Neural cell (in vitro differentiated cells): ENCODE data around the gene MMP28. TPM values are rescaled to one million over a fixed set of nuclear protein-coding genes. Genes with fewer than 3 reads are reported as not detected.

ENCODE experiments used
- H2AFZ ChIP-seq: fragments of 200-600, 300-800 bp; sonication (generic), shearing (Covaris generic); 2 replicates; pipeline ENCODE4 v1.6.0; 2014; ENCODE audit warnings: low read depth, mild to moderate bottlenecking, antibody characterized with exemption, low read length, moderate library complexity
- H3F3A ChIP-seq: fragments of 200-600 bp; shearing (Covaris generic); 2 replicates; pipeline ENCODE4 v1.6.1; 2016; ENCODE audit warnings: mild to moderate bottlenecking, moderate library complexity, mixed read lengths, antibody characterized with exemption, low read length; ENCODE audit not compliant: insufficient read depth, poor library complexity, severe bottlenecking
- H3K27ac ChIP-seq: fragments of 200-600, 300-800 bp; sonication (generic), shearing (Covaris generic); 2 replicates; pipeline ENCODE4 v1.5.1; 2014; ENCODE audit warnings: mild to moderate bottlenecking, low read length, moderate library complexity
- H3K27me3 ChIP-seq: fragments of 300-800, 200-600 bp; sonication (generic), shearing (Covaris generic); 2 replicates; pipeline ENCODE4 v1.6.0; 2014; ENCODE audit warnings: mild to moderate bottlenecking, low read depth, low read length, moderate library complexity; ENCODE audit not compliant: insufficient read depth
- H3K36me3 ChIP-seq: fragments of 300-800, 200-600 bp; sonication (generic), shearing (Covaris generic); 2 replicates; pipeline ENCODE4 v1.5.1; 2014; ENCODE audit warnings: mild to moderate bottlenecking, antibody characterized with exemption, low read length, moderate library complexity; ENCODE audit not compliant: insufficient read depth
- H3K4me2 ChIP-seq: fragments of 300-800, 200-600 bp; sonication (generic), shearing (Covaris generic); 2 replicates; pipeline ENCODE4 v1.6.0; 2014; ENCODE audit warnings: mild to moderate bottlenecking, low read length
- H3K4me3 ChIP-seq: fragments of 300-800, 200-600 bp; sonication (generic), shearing (Covaris generic); 2 replicates; pipeline ENCODE4 v1.5.1; 2014; ENCODE audit warnings: mild to moderate bottlenecking, low read length, moderate library complexity
- H3K79me2 ChIP-seq: fragments of 200-600 bp; shearing (Covaris generic); replicated peaks from 2 replicates; pipeline ENCODE4 v1.6.0; 2014; ENCODE audit warnings: mild to moderate bottlenecking, low read length, moderate library complexity; ENCODE audit not compliant: insufficient read depth
- H3K9ac ChIP-seq: fragments of 300-800, 200-600 bp; sonication (generic), shearing (Covaris generic); 2 replicates; pipeline ENCODE4 v1.6.1; 2016; ENCODE audit warnings: mild to moderate bottlenecking, low read length, mixed read lengths
- H3K9me2 ChIP-seq: fragments of 200-600 bp; shearing (Covaris generic); 2 replicates; pipeline ENCODE4 v1.6.1; 2016; ENCODE audit warnings: mild to moderate bottlenecking, low read length, mixed read lengths; ENCODE audit not compliant: insufficient read depth
- H3K9me3 ChIP-seq: fragments of 200-600, 300-800 bp; sonication (generic), shearing (Covaris generic); 2 replicates; pipeline ENCODE4 v1.6.1; 2016; ENCODE audit warnings: mild to moderate bottlenecking, mixed run types, low read length, moderate library complexity, mixed read lengths
- H4K20me1 ChIP-seq: fragments of 200-600 bp; shearing (Covaris generic); 2 replicates; pipeline ENCODE4 v1.6.1; 2016; ENCODE audit warnings: mild to moderate bottlenecking, mixed run types; ENCODE audit not compliant: insufficient read depth
- CTCF ChIP-seq: fragments of 450-650 bp; IDR thresholded peaks from 2 replicates; pipeline ENCODE4 v1.5.1; 2014; ENCODE audit warnings: antibody characterized with exemption, mild to moderate bottlenecking, moderate library complexity; ENCODE audit not compliant: poor library complexity, severe bottlenecking
- EP300 ChIP-seq: fragments of 450-650 bp; conservative IDR thresholded peaks from 2 replicates; pipeline ENCODE4 v1.6.1; 2014; ENCODE audit warnings: antibody characterized with exemption, mild to moderate bottlenecking, moderate library complexity; ENCODE audit not compliant: poor library complexity, severe bottlenecking
- EZH2 ChIP-seq: fragments of 200-600, 300-800 bp; shearing (Covaris generic), sonication (generic); IDR thresholded peaks from 2 replicates; pipeline ENCODE4 v1.6.1; 2014; ENCODE audit warnings: antibody characterized with exemption, low read length, borderline replicate concordance, mild to moderate bottlenecking; ENCODE audit not compliant: insufficient read depth, poor library complexity, severe bottlenecking
- MXI1 ChIP-seq: fragments of 450-650 bp; conservative IDR thresholded peaks from 2 replicates; pipeline ENCODE4 v1.6.1; 2014; ENCODE audit warnings: antibody characterized with exemption, mild to moderate bottlenecking; ENCODE audit not compliant: poor library complexity, severe bottlenecking
- POLR2AphosphoS5 ChIP-seq: IDR thresholded peaks from 2 replicates; pipeline ENCODE4 v1.6.1; 2012
- RAD21 ChIP-seq: fragments of 450-650 bp; conservative IDR thresholded peaks from 2 replicates; pipeline ENCODE4 v1.6.1; 2014; ENCODE audit warnings: antibody characterized with exemption, mild to moderate bottlenecking, moderate library complexity
- SMC3 ChIP-seq: fragments of 450-650 bp; conservative IDR thresholded peaks from 2 replicates; pipeline ENCODE4 v1.6.1; 2014; ENCODE audit warnings: antibody characterized with exemption, mild to moderate bottlenecking, moderate library complexity; ENCODE audit not compliant: poor library complexity
- TAF1 ChIP-seq: IDR thresholded peaks from 2 replicates; pipeline ENCODE4 v1.6.1; 2012; ENCODE audit warnings: low read depth
- polyA plus RNA-seq: library from polyadenylated mRNA; depleted of rRNA; stranded (reverse); fragments of >200 nt; gene quantifications from 2 replicates; pipeline ENCODE4 v1.2.3, GENCODE V29; 2014
- TF ChIP-seq, protein P1 (sequence below): IDR thresholded peaks from 2 replicates; pipeline ENCODE4 v1.6.1; 2012; ENCODE audit warnings: borderline replicate concordance

Gene MMP28
- polyA plus RNA-seq, 1 donor from 2014 or later = 0.31 TPM

DNA sequence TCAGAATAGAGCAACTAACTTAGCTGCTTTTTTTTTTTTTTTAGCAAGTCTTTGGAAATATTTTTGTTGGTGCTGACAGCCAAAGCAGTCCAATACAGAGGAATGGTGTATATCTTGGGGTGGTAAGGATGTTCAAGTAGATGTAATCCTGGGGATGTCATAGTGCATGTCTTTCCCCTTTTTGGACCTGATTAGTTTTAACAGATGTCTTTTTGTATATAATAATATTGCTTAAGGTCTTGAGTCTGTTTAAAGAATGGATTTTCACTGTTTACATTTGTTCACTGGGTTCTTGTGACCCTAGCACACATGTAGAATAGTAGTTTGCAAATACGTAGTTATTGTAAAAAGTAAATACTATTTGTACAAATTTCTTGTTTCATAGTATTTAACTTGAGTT is 21.8 kb upstream of the MMP28 start:
- H3F3A ChIP-seq = no peaks in the 10 kb centered on the region
- H3K36me3 ChIP-seq = peaks cover 11% of the 10 kb centered on the region
- H2AFZ ChIP-seq = no peak overlapping the region
- TF ChIP-seq TAF1 = no peak
- no peak for TF ChIP-seq SMC3
- TF ChIP-seq CTCF = no peak
- TF ChIP-seq EZH2 = no peak
- TF ChIP-seq, protein P1, sequence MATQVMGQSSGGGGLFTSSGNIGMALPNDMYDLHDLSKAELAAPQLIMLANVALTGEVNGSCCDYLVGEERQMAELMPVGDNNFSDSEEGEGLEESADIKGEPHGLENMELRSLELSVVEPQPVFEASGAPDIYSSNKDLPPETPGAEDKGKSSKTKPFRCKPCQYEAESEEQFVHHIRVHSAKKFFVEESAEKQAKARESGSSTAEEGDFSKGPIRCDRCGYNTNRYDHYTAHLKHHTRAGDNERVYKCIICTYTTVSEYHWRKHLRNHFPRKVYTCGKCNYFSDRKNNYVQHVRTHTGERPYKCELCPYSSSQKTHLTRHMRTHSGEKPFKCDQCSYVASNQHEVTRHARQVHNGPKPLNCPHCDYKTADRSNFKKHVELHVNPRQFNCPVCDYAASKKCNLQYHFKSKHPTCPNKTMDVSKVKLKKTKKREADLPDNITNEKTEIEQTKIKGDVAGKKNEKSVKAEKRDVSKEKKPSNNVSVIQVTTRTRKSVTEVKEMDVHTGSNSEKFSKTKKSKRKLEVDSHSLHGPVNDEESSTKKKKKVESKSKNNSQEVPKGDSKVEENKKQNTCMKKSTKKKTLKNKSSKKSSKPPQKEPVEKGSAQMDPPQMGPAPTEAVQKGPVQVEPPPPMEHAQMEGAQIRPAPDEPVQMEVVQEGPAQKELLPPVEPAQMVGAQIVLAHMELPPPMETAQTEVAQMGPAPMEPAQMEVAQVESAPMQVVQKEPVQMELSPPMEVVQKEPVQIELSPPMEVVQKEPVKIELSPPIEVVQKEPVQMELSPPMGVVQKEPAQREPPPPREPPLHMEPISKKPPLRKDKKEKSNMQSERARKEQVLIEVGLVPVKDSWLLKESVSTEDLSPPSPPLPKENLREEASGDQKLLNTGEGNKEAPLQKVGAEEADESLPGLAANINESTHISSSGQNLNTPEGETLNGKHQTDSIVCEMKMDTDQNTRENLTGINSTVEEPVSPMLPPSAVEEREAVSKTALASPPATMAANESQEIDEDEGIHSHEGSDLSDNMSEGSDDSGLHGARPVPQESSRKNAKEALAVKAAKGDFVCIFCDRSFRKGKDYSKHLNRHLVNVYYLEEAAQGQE = no peak
- no peak for TF ChIP-seq RAD21
- TF ChIP-seq POLR2AphosphoS5 = no peak
- no peaks in the 10 kb centered on the region for H3K9me2 ChIP-seq
- H3K27me3 ChIP-seq = no peaks in the 10 kb centered on the region
- no peak overlapping the region for H3K4me2 ChIP-seq
- H3K9ac ChIP-seq = no peak overlapping the region
- H3K27ac ChIP-seq = no peak overlapping the region
- peaks cover 16% of the 10 kb centered on the region for H4K20me1 ChIP-seq
- peaks cover 65% of the 10 kb centered on the region for H3K79me2 ChIP-seq
- no peaks in the 10 kb centered on the region for H3K9me3 ChIP-seq
- H3K4me3 ChIP-seq = no peak overlapping the region

DNA sequence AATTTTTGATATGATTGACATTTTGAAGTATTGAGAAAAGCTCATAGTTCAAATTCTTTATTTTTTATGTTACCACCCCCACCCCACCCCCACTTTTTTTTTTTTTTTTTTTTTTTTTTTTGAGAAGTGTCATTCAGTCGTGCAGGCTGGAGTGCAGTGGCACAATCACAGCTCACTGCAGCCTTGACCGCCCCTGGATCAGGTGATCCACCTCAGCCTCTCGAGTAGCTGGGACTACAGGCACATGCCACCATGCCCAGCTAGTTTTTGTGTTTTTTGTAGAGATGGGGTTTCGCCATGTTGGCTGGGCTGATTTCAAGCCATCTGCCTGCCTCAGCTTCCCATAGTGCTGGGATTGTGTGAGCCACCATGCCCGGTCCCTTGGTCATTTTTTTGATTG is 21.3 kb upstream of the MMP28 start:
- Histone ChIP-seq H3K9me2 (no peaks in the 10 kb centered on the region), H3K9ac (no peak overlapping the region), H3K4me2 (no peak overlapping the region), H3K4me3 (no peak overlapping the region), H3K36me3 (peaks cover 11% of the 10 kb centered on the region), H3F3A (no peaks in the 10 kb centered on the region), H3K79me2 (peaks cover 70% of the 10 kb centered on the region), H3K9me3 (no peaks in the 10 kb centered on the region), H3K27me3 (no peaks in the 10 kb centered on the region), H2AFZ (no peak overlapping the region), H3K27ac (no peak overlapping the region), H4K20me1 (peaks cover 16% of the 10 kb centered on the region)
- no peak for TF ChIP-seq TAF1
- no peak for TF ChIP-seq MXI1
- no peak for TF ChIP-seq CTCF
- no peak for TF ChIP-seq EP300
- no peak for TF ChIP-seq POLR2AphosphoS5
- no peak for TF ChIP-seq RAD21
- TF ChIP-seq, protein P1 = no peak
- no peak for TF ChIP-seq SMC3
- TF ChIP-seq EZH2 = no peak
